GM12878 (cell line): ENCODE results near the gene PKD1L1. TPM values are rescaled to one million over a fixed set of nuclear protein-coding genes. Genes with fewer than 3 reads are reported as not detected.

ENCODE experiments used
- polyA plus RNA-seq, 11 experiments: library from polyadenylated mRNA; depleted of rRNA in 4 of 11; unstranded in 6 of 11; stranded (reverse) in 5 of 11; fragments of >200 nt; fragmentation: Nextera tagmentation in 4 of 11; fragmentation: Illumina TruSeq in 1 of 11; extraction: Ambion mirVana in 4 of 11; extraction: Trizol in 1 of 11; gene quantifications; 1 replicate in 1 of 11; 2 replicates in 10 of 11; pipeline versions ENCODE4 v1.2.1 to v1.2.3, GENCODE V29; 2011 to 2016; ENCODE audit warnings: inconsistent platforms in 2 of 11, missing spikeins in 2 of 11, low read depth in 1 of 11
- total RNA-seq, 4 experiments: library from RNA; depleted of rRNA in 3 of 4; stranded (reverse); fragments of >200 nt in 3 of 4; fragmentation: Illumina TruSeq in 1 of 4; extraction: Trizol in 1 of 4; gene quantifications; 2 replicates each; pipeline versions ENCODE4 v1.2.1 to v1.2.3, GENCODE V29; 2013 to 2021

The PKD1L1 gene
- total and polyA plus RNA-seq, 10 of the 15 experiments (the other 5 are each of a cell fraction or from before 2014, with no cell fraction given): under 0.01 to 0.05 (median 0.02) TPM; not detected in 3

Other genes with a start within 250 kb of the PKD1L1 start
- 10.4 and 10.7 TPM in 2 replicates for gene HUS1, start 31.1 kb upstream of the PKD1L1 start, total RNA-seq (2014; rRNA removed)
- 14.1 and 17.2 TPM in 2 replicates for gene HUS1, start 31.1 kb upstream of the PKD1L1 start, total RNA-seq (2014; rRNA removed; fragmentation: Illumina TruSeq; extraction: Trizol)
- gene HUS1, start 31.1 kb upstream of the PKD1L1 start, total RNA-seq (2021): 21.5 and 26.8 TPM in 2 replicates
- 24.2 and 30.8 TPM in 2 replicates for gene HUS1, start 31.1 kb upstream of the PKD1L1 start, polyA plus RNA-seq (2011; rRNA removed)
- 22.3 and 23.7 TPM in 2 replicates for gene HUS1, start 31.1 kb upstream of the PKD1L1 start, polyA plus RNA-seq (2014; fragmentation: Illumina TruSeq; extraction: Trizol)
- 10 to 100 TPM; 26.4 to 35.5 TPM for gene HUS1, start 31.1 kb upstream of the PKD1L1 start, polyA plus RNA-seq (2014; fragmentation: Nextera tagmentation; extraction: Ambion mirVana)
- 15.2 and 16.2 TPM in 2 replicates for gene HUS1, start 31.1 kb upstream of the PKD1L1 start, polyA plus RNA-seq (2014; rRNA removed)
- 10 to 100 TPM; 21.1 to 22.9 TPM for gene HUS1, start 31.1 kb upstream of the PKD1L1 start, polyA plus RNA-seq (2016; fragmentation: Nextera tagmentation; extraction: Ambion mirVana)
- not detected in 2 replicates for gene SUN3, start 80.6 kb upstream of the PKD1L1 start, total RNA-seq (2014; rRNA removed)
- not detected in 2 replicates for gene SUN3, start 80.6 kb upstream of the PKD1L1 start, total RNA-seq (2014; rRNA removed; fragmentation: Illumina TruSeq; extraction: Trizol)
- not detected in 2 replicates for gene SUN3, start 80.6 kb upstream of the PKD1L1 start, total RNA-seq (2021)
- gene SUN3, start 80.6 kb upstream of the PKD1L1 start, polyA plus RNA-seq (2011; rRNA removed): not detected in 2 replicates
- not detected in 2 replicates for gene SUN3, start 80.6 kb upstream of the PKD1L1 start, polyA plus RNA-seq (2014; fragmentation: Illumina TruSeq; extraction: Trizol)
- gene SUN3, start 80.6 kb upstream of the PKD1L1 start, polyA plus RNA-seq (2014; fragmentation: Nextera tagmentation; extraction: Ambion mirVana): under 1 TPM in 1 of 2 experiments, not detected in 1; 0.48 TPM
- gene SUN3, start 80.6 kb upstream of the PKD1L1 start, polyA plus RNA-seq (2014; rRNA removed): not detected in 2 replicates
- under 1 TPM in 1 of 2 experiments, not detected in 1; 0.29 TPM for gene SUN3, start 80.6 kb upstream of the PKD1L1 start, polyA plus RNA-seq (2016; fragmentation: Nextera tagmentation; extraction: Ambion mirVana)
- gene C7orf57, start 87.1 kb upstream of the PKD1L1 start, total RNA-seq (2014; rRNA removed): not detected in 2 replicates
- gene C7orf57, start 87.1 kb upstream of the PKD1L1 start, total RNA-seq (2014; rRNA removed; fragmentation: Illumina TruSeq; extraction: Trizol): 0.09 TPM in 1 of 2 replicates, not detected in the other
- gene C7orf57, start 87.1 kb upstream of the PKD1L1 start, total RNA-seq (2021): not detected in 2 replicates
- gene C7orf57, start 87.1 kb upstream of the PKD1L1 start, polyA plus RNA-seq (2011; rRNA removed): 0.04 and 0.10 TPM in 2 replicates
- gene C7orf57, start 87.1 kb upstream of the PKD1L1 start, polyA plus RNA-seq (2014; fragmentation: Illumina TruSeq; extraction: Trizol): 0.10 TPM in 1 of 2 replicates, not detected in the other
- gene C7orf57, start 87.1 kb upstream of the PKD1L1 start, polyA plus RNA-seq (2014; fragmentation: Nextera tagmentation; extraction: Ambion mirVana): under 1 TPM; 0.07 to 0.21 TPM
- gene C7orf57, start 87.1 kb upstream of the PKD1L1 start, polyA plus RNA-seq (2014; rRNA removed): 0.04 TPM in 2 replicates
- not detected for gene C7orf57, start 87.1 kb upstream of the PKD1L1 start, polyA plus RNA-seq (2016; fragmentation: Nextera tagmentation; extraction: Ambion mirVana)
- gene UPP1, start 140.8 kb upstream of the PKD1L1 start, total RNA-seq (2014; rRNA removed): 4.7 and 5.1 TPM in 2 replicates
- 2.5 and 2.9 TPM in 2 replicates for gene UPP1, start 140.8 kb upstream of the PKD1L1 start, total RNA-seq (2014; rRNA removed; fragmentation: Illumina TruSeq; extraction: Trizol)
- 6.2 and 6.3 TPM in 2 replicates for gene UPP1, start 140.8 kb upstream of the PKD1L1 start, total RNA-seq (2021)
- 3.4 and 4.6 TPM in 2 replicates for gene UPP1, start 140.8 kb upstream of the PKD1L1 start, polyA plus RNA-seq (2011; rRNA removed)
- gene UPP1, start 140.8 kb upstream of the PKD1L1 start, polyA plus RNA-seq (2014; fragmentation: Illumina TruSeq; extraction: Trizol): 2.6 and 3.5 TPM in 2 replicates
- 1 to 10 TPM in 1 of 2 experiments, under 1 TPM in 1; 0.93 to 3.8 TPM for gene UPP1, start 140.8 kb upstream of the PKD1L1 start, polyA plus RNA-seq (2014; fragmentation: Nextera tagmentation; extraction: Ambion mirVana)
- gene UPP1, start 140.8 kb upstream of the PKD1L1 start, polyA plus RNA-seq (2014; rRNA removed): 7.9 and 9.4 TPM in 2 replicates
- 1 to 10 TPM; 3.1 to 3.9 TPM for gene UPP1, start 140.8 kb upstream of the PKD1L1 start, polyA plus RNA-seq (2016; fragmentation: Nextera tagmentation; extraction: Ambion mirVana)
- gene ABCA13, start 223.0 kb upstream of the PKD1L1 start, total RNA-seq (2014; rRNA removed): under 0.01 and 0.11 TPM in 2 replicates
- 0.04 and 0.05 TPM in 2 replicates for gene ABCA13, start 223.0 kb upstream of the PKD1L1 start, total RNA-seq (2014; rRNA removed; fragmentation: Illumina TruSeq; extraction: Trizol)
- 0.03 TPM in 1 of 2 replicates, not detected in the other for gene ABCA13, start 223.0 kb upstream of the PKD1L1 start, total RNA-seq (2021)
- 0.75 and 0.98 TPM in 2 replicates for gene ABCA13, start 223.0 kb upstream of the PKD1L1 start, polyA plus RNA-seq (2011; rRNA removed)
- 0.03 and 0.05 TPM in 2 replicates for gene ABCA13, start 223.0 kb upstream of the PKD1L1 start, polyA plus RNA-seq (2014; fragmentation: Illumina TruSeq; extraction: Trizol)
- gene ABCA13, start 223.0 kb upstream of the PKD1L1 start, polyA plus RNA-seq (2014; fragmentation: Nextera tagmentation; extraction: Ambion mirVana): under 1 TPM in 1 of 2 experiments, not detected in 1; 0.04 TPM
- 0.04 TPM in 2 replicates for gene ABCA13, start 223.0 kb upstream of the PKD1L1 start, polyA plus RNA-seq (2014; rRNA removed)
- under 1 TPM in 1 of 2 experiments, not detected in 1; 0.15 TPM for gene ABCA13, start 223.0 kb upstream of the PKD1L1 start, polyA plus RNA-seq (2016; fragmentation: Nextera tagmentation; extraction: Ambion mirVana)